Endothelial cell of umbilical vein (primary cell): Measurements from ENCODE around the gene WASL. TPM values are rescaled to one million over a fixed set of nuclear protein-coding genes. Genes with fewer than 3 reads are reported as not detected.

Experiments used
- BruUV-seq: library from RNA; stranded (reverse); fragments of 400-500 nt; replicated peaks from 2 replicates; lab custom pipeline; 2021; lab: Mats Ljungman, UMichigan
- CTCF ChIA-PET: fragments of 300-600, 350-600 bp; sonication (Branson Sonifier 250); formaldehyde crosslinking; loops from one replicate; lab custom pipeline; 2021; ENCODE audit warnings: antibody characterized with exemption, inconsistent platforms; lab: Charles Lee
- POLR2A ChIA-PET: fragments of 300-600, 350-600 bp; sonication (Branson Sonifier 250); formaldehyde crosslinking; loops from one replicate; lab custom pipeline; 2021; ENCODE audit warnings: antibody characterized with exemption, inconsistent platforms; lab: Charles Lee
- DNase-seq: peaks from one replicate; pipeline ENCODE4 v3.0.0-alpha.2; 2011; ENCODE audit warnings: low read depth, low spot score
- FAIRE-seq: peaks from 2 replicates; lab custom pipeline; 2011; peaks lifted over from hg19 to GRCh38; lab: Jason Lieb, UNC
- H2AFZ ChIP-seq: 2 replicates; pipeline ENCODE4 v1.6.0; 2012; ENCODE audit warnings: low read depth, low read length, control low read depth, inconsistent platforms
- H3K27ac ChIP-seq: 2 replicates; pipeline ENCODE4 v1.5.1; 2011; ENCODE audit warnings: low read depth, mild to moderate bottlenecking, control low read depth, low read length, moderate library complexity; ENCODE audit not compliant: insufficient read depth
- H3K27me3 ChIP-seq, 2 experiments: 2 replicates each; pipeline versions ENCODE4 v1.6.0 to v1.6.1; 2011; ENCODE audit warnings: low read length in 2 of 2, mixed read lengths in 1 of 2; ENCODE audit not compliant: control insufficient read depth in 2 of 2, insufficient read depth in 2 of 2
- H3K36me3 ChIP-seq, 2 experiments: 2 replicates in 1 of 2; 3 replicates in 1 of 2; pipeline ENCODE4 v1.5.1; 2011; ENCODE audit warnings: low read length in 2 of 2, mild to moderate bottlenecking in 1 of 2, moderate library complexity in 1 of 2; ENCODE audit not compliant: control insufficient read depth in 2 of 2, insufficient read depth in 2 of 2; ENCODE audit errors: extremely low read depth in 1 of 2
- H3K4me1 ChIP-seq: 3 replicates; pipeline ENCODE4 v1.5.1; 2011; ENCODE audit warnings: mild to moderate bottlenecking, low read length; ENCODE audit not compliant: control insufficient read depth, insufficient read depth; ENCODE audit errors: extremely low read depth
- H3K4me2 ChIP-seq: 2 replicates; pipeline ENCODE4 v1.6.1; 2011; ENCODE audit warnings: low read length, control low read depth, mixed read lengths; ENCODE audit not compliant: insufficient read depth
- H3K4me3 ChIP-seq, 3 experiments: fragments of 200-600 bp in 1 of 3; sonication (generic), shearing (Covaris generic) in 1 of 3; replicated peaks in 1 of 3; 2 replicates each; pipeline ENCODE4 v1.5.1; 2011 to 2016; ENCODE audit warnings: control low read depth in 3 of 3, low read length in 3 of 3, mild to moderate bottlenecking in 2 of 3, inconsistent platforms in 1 of 3, low read depth in 1 of 3, moderate library complexity in 1 of 3; ENCODE audit not compliant: insufficient read depth in 1 of 3
- H3K79me2 ChIP-seq: 2 replicates; pipeline ENCODE4 v1.6.0; 2012; ENCODE audit warnings: low read length, inconsistent platforms; ENCODE audit not compliant: control insufficient read depth, insufficient read depth
- H3K9ac ChIP-seq: replicated peaks from 2 replicates; pipeline ENCODE3; 2011; ENCODE audit warnings: low read length, control low read depth; ENCODE audit not compliant: insufficient read depth; ENCODE audit errors: extremely low read depth
- H3K9me1 ChIP-seq: replicated peaks from 3 replicates; pipeline ENCODE4 v1.6.0; 2011; ENCODE audit warnings: mild to moderate bottlenecking, low read length; ENCODE audit not compliant: control insufficient read depth, insufficient read depth; ENCODE audit errors: extremely low read depth
- H3K9me3 ChIP-seq: replicated peaks from 2 replicates; pipeline ENCODE4 v1.5.1; 2012; ENCODE audit warnings: low read length, inconsistent platforms; ENCODE audit not compliant: control insufficient read depth, insufficient read depth
- H4K20me1 ChIP-seq: replicated peaks from 2 replicates; pipeline ENCODE3; 2011; ENCODE audit warnings: mild to moderate bottlenecking, low read length; ENCODE audit not compliant: control insufficient read depth, insufficient read depth; ENCODE audit errors: extremely low read depth
- CTCF ChIP-seq, 2 donors: IDR thresholded peaks; 1 replicate in 1 of 2; 2 replicates in 1 of 2; pipeline ENCODE4 v1.5.1; 2011; ENCODE audit warnings: low read length in 2 of 2, mild to moderate bottlenecking in 2 of 2, moderate library complexity in 2 of 2, control low read depth in 1 of 2, inconsistent platforms in 1 of 2, low read depth in 1 of 2; ENCODE audit not compliant: insufficient read depth in 1 of 2; ENCODE audit errors: extremely low read depth in 1 of 2
- EZH2 ChIP-seq: IDR thresholded peaks from 2 replicates; pipeline ENCODE4 v1.6.1; 2012; ENCODE audit warnings: borderline replicate concordance, low read depth, mild to moderate bottlenecking, moderate library complexity, low read length, inconsistent platforms; ENCODE audit not compliant: severe bottlenecking
- FOS ChIP-seq: IDR thresholded peaks from 2 replicates; pipeline ENCODE4 v1.6.1; 2011; ENCODE audit warnings: mild to moderate bottlenecking, low read length, moderate library complexity, borderline replicate concordance; ENCODE audit not compliant: insufficient read depth
- GATA2 ChIP-seq: IDR thresholded peaks from 2 replicates; pipeline ENCODE4 v1.7.0; 2011; ENCODE audit warnings: low read depth, mild to moderate bottlenecking, moderate library complexity, mixed read lengths, low read length; ENCODE audit not compliant: insufficient read length, insufficient read depth
- JUN ChIP-seq: IDR thresholded peaks from 2 replicates; pipeline ENCODE4 v1.6.1; 2011; ENCODE audit warnings: borderline replicate concordance, low read depth; ENCODE audit not compliant: insufficient read length, insufficient read depth
- MAX ChIP-seq: IDR thresholded peaks from 2 replicates; pipeline ENCODE4 v1.6.1; 2011; ENCODE audit not compliant: insufficient read depth, insufficient read length
- MYC ChIP-seq: IDR thresholded peaks from one replicate; pipeline ENCODE4 v1.6.1; 2011; ENCODE audit warnings: mild to moderate bottlenecking, low read depth, low read length
- POLR2A ChIP-seq: IDR thresholded peaks from 2 replicates; pipeline ENCODE4 v1.6.1; 2012; ENCODE audit warnings: low read depth, mild to moderate bottlenecking, control low read depth, low read length
- POLR2AphosphoS5 ChIP-seq: IDR thresholded peaks from 2 replicates; pipeline ENCODE4 v1.6.1; 2012; ENCODE audit warnings: low read depth, mild to moderate bottlenecking, control low read depth, low read length, moderate library complexity; ENCODE audit not compliant: insufficient read depth
- dilution Hi-C: fragments of 300-500 bp; cut with MboI; formaldehyde crosslinking; loops from one replicate; pipeline ENCODE4 v1.15.0; 2019; ENCODE audit warnings: low sequenced_read_pairs; ENCODE audit not compliant: extremely low pct_ligation_motif_present
- intact Hi-C: fragments of 100-400 bp; cut with micrococcal nuclease; formaldehyde crosslinking; loops from one replicate; pipeline ENCODE4 v1.10.0; 2022
- polyA plus RNA-seq, 4 experiments: library from polyadenylated mRNA; depleted of rRNA in 3 of 4; stranded (reverse) in 3 of 4; unstranded in 1 of 4; fragments of >200 nt; gene quantifications; 2 replicates each; pipeline versions ENCODE4 v1.2.1 to v1.2.3, GENCODE V29; 2011 to 2012; ENCODE audit warnings: missing spikeins in 1 of 4
- total RNA-seq: library from RNA; stranded (reverse); gene quantifications from 2 replicates; pipeline ENCODE4 v1.2.3, GENCODE V29; 2021

The WASL gene
- total and polyA plus RNA-seq, 2 donors (not counting 3 experiments of a cell fraction or from before 2014, with no cell fraction given): 5.2 to 24.0 TPM

- intact Hi-C loops: no loop called here
- CTCF ChIA-PET: interaction anchor here (1.2 to 2.2 kb wide), 2 partner anchors 22 kb away, joined by 3 to 7 read pairs; no protein-coding TSS in a partner anchor
These were observed 88.1 kb downstream of the WASL start for GRCh38 chr7:123660514-123661354.

More at GRCh38 chr7:123660514-123661354, 88.1 kb downstream of the WASL start:
- DNase-seq: no peak
- Histone ChIP-seq H3K4me2 (no peak overlapping the region), H3K27ac (no peak overlapping the region), H3K79me2 (no peaks in the 10 kb centered on the region), H3K4me1 (peaks cover 4% of the 10 kb centered on the region), H4K20me1 (no peaks in the 10 kb centered on the region), H3K9me1 (no peaks in the 10 kb centered on the region), H3K4me3 (no peak overlapping the region), H3K9ac (no peak overlapping the region), H3K9me3 (no peaks in the 10 kb centered on the region), H3K27me3 (peaks cover 4 to 7% of the 10 kb centered on the region in 2 experiments), H3K36me3 (no peaks in the 10 kb centered on the region), H2AFZ (no peak overlapping the region)
- TF ChIP-seq MYC (no peak), POLR2AphosphoS5 (no peak), FOS (no peak), GATA2 (no peak), MAX (no peak), CTCF (IDR thresholded peaks at IDR 0.05; ENCODE audit: extremely low read depth in 1 of 2, insufficient read depth in 1 of 2, low read depth in 1 of 2, low read length in 2 of 2) (no peak), JUN (no peak), POLR2A (no peak), EZH2 (no peak)
- no TSS peak for BruUV-seq
- POLR2A ChIA-PET: no interaction called here
- FAIRE-seq: no peak
- dilution Hi-C loops: no loop called here
